Left ventricle myocardium superior (tissue), 1 donor: ENCODE data around the gene TSPEAR. TPM values are rescaled to one million over a fixed set of nuclear protein-coding genes. Genes with fewer than 3 reads are reported as not detected.

Experiments
- ATAC-seq: fragments of 200-7000 bp; cut with Tn5 transposase; one replicate; pipeline ENCODE4 v1.9.1; 2020; ENCODE audit warnings: mild to moderate bottlenecking, moderate library complexity
- DNase-seq: peaks from one replicate; pipeline ENCODE4 v3.0.0-alpha.2; 2020
- intact Hi-C: fragments of 100-400 bp; cut with micrococcal nuclease; formaldehyde crosslinking; loops from one replicate; pipeline ENCODE4 v1.11.0; 2022
- total RNA-seq: library from RNA; stranded (reverse); fragmentation: NEBNext Ultra II Directional; extraction: Animal tissue kit (Norgen Biotek cat#: 25700); gene quantifications from one replicate; pipeline ENCODE4 v1.2.1, GENCODE V29; 2021
- donor health status: DM: no; HTN: yes; CAD: no; lungs with severe emphysema.

TSPEAR gene
- total RNA-seq, 1 donor from 2014 or later: 2.7 TPM

GRCh38 chr21:44532712-44533111 is 178.7 kb downstream of the TSPEAR start:
- no peak for ATAC-seq
- intact Hi-C loops: no loop called here
- no peak for DNase-seq

- intact Hi-C loops: no loop called here
- DNase-seq (peak; percentile 13), ATAC-seq (no peak)
Measured at GRCh38 chr21:44531606-44532564, 179.5 kb downstream of the TSPEAR start.

- ATAC-seq (no peak), DNase-seq (peak; percentile 13)
- intact Hi-C loops: no loop called here
Measured at GRCh38 chr21:44530903-44531605, 180.3 kb downstream of the TSPEAR start.

GRCh38 chr21:44530221-44530902 is 181.0 kb downstream of the TSPEAR start:
- peak; percentile 11 for DNase-seq
- intact Hi-C loops: no loop called here
- no peak for ATAC-seq

- peak; percentile 12 for DNase-seq
- no peak for ATAC-seq
- intact Hi-C loops: no loop called here
Measured at GRCh38 chr21:44529503-44530125, 181.8 kb downstream of the TSPEAR start.

GRCh38 chr21:44529011-44529421 is 182.4 kb downstream of the TSPEAR start:
- intact Hi-C loops: no loop called here
- ATAC-seq (no peak), DNase-seq (no peak)

- intact Hi-C loops: no loop called here
- ATAC-seq: no peak
- DNase-seq: peak; percentile 14
Measured at GRCh38 chr21:44528634-44528995, 182.8 kb downstream of the TSPEAR start.

- DNase-seq: peak; percentile 15
- intact Hi-C loops: no loop called here
- no peak for ATAC-seq
Measured at GRCh38 chr21:44527983-44528633, 183.3 kb downstream of the TSPEAR start.

GRCh38 chr21:44527156-44527982 is 184.0 kb downstream of the TSPEAR start:
- intact Hi-C loops: no loop called here
- peak; percentile 12 for DNase-seq

GRCh38 chr21:44526096-44526997 is 185.0 kb downstream of the TSPEAR start:
- DNase-seq (peak; percentile 15), ATAC-seq (no peak)
- intact Hi-C loops: no loop called here

More at GRCh38 chr21:44527156-44527982, 184.0 kb downstream of the TSPEAR start:
- ATAC-seq: no peak

- DNase-seq: peak; percentile 20
- ATAC-seq: no peak
- intact Hi-C loops: no loop called here
Measured at GRCh38 chr21:44525391-44526095, 185.8 kb downstream of the TSPEAR start.

- intact Hi-C loops: no loop called here
- ATAC-seq (no peak), DNase-seq (no peak)
Measured at GRCh38 chr21:44524414-44525371, 186.7 kb downstream of the TSPEAR start.

GRCh38 chr21:44523567-44524413 is 187.6 kb downstream of the TSPEAR start:
- no peak for ATAC-seq
- no peak for DNase-seq

GRCh38 chr21:44522753-44523204 is 188.6 kb downstream of the TSPEAR start:
- intact Hi-C loops: no loop called here
- ATAC-seq (no peak), DNase-seq (no peak)

More at GRCh38 chr21:44523567-44524413, 187.6 kb downstream of the TSPEAR start:
- intact Hi-C loops: no loop called here
